ENCODE results near the gene PHOX2A.

The PHOX2A gene

DNA sequence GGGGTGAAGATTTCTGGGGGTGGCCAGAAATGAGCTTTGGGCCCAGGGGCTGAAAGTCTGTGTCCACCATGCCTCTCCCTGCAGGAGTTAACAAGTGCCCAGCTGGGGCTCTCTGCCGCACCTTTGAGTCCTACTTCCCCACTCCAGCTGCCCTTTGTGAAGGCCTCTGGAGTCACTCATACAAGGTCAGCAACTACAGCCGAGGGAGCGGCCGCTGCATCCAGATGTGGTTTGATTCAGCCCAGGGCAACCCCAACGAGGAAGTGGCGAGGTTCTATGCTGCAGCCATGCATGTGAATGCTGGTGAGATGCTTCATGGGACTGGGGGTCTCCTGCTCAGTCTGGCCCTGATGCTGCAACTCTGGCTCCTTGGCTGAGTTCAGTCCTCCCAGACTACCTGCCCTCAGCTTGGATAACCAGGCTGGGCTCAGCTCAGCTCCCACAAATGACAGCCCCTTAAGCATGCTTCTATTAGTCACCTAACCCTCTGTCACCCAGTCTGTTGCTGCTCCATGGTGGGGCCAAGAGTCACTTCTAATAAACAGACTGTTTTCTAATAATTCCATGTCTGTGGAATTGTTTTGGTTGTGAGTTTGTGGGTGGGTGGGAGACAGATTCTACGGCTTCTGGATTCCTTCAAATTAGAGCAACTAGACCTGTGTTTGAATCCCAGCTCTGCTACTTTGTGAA lies 22.4 kb downstream of the PHOX2A start:
- H3K4me3 ChIP-seq (ENCODE audit: severe bottlenecking), result no peak overlapping the region
- H3K9me3 ChIP-seq (ENCODE audit: severe bottlenecking), result no peaks in the 10 kb centered on the region
- no peak for DNase-seq (ENCODE audit: low spot score)
- TF ChIP-seq, protein P1, sequence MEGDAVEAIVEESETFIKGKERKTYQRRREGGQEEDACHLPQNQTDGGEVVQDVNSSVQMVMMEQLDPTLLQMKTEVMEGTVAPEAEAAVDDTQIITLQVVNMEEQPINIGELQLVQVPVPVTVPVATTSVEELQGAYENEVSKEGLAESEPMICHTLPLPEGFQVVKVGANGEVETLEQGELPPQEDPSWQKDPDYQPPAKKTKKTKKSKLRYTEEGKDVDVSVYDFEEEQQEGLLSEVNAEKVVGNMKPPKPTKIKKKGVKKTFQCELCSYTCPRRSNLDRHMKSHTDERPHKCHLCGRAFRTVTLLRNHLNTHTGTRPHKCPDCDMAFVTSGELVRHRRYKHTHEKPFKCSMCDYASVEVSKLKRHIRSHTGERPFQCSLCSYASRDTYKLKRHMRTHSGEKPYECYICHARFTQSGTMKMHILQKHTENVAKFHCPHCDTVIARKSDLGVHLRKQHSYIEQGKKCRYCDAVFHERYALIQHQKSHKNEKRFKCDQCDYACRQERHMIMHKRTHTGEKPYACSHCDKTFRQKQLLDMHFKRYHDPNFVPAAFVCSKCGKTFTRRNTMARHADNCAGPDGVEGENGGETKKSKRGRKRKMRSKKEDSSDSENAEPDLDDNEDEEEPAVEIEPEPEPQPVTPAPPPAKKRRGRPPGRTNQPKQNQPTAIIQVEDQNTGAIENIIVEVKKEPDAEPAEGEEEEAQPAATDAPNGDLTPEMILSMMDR (IDR thresholded peaks at IDR 0.05; ENCODE audit: poor library complexity, severe bottlenecking), result no peak
- peaks cover 5% of the 10 kb centered on the region for H3K36me3 ChIP-seq (ENCODE audit: low read depth)
- no peaks in the 10 kb centered on the region for H3K27me3 ChIP-seq (ENCODE audit: insufficient read depth, poor library complexity, severe bottlenecking)
- H3K4me1 ChIP-seq (ENCODE audit: insufficient read depth, poor library complexity, severe bottlenecking), result peaks cover 5% of the 10 kb centered on the region
- ATAC-seq (ENCODE audit: low read depth), result no peak
- no peak overlapping the region for H3K27ac ChIP-seq (ENCODE audit: poor library complexity, severe bottlenecking)

DNA sequence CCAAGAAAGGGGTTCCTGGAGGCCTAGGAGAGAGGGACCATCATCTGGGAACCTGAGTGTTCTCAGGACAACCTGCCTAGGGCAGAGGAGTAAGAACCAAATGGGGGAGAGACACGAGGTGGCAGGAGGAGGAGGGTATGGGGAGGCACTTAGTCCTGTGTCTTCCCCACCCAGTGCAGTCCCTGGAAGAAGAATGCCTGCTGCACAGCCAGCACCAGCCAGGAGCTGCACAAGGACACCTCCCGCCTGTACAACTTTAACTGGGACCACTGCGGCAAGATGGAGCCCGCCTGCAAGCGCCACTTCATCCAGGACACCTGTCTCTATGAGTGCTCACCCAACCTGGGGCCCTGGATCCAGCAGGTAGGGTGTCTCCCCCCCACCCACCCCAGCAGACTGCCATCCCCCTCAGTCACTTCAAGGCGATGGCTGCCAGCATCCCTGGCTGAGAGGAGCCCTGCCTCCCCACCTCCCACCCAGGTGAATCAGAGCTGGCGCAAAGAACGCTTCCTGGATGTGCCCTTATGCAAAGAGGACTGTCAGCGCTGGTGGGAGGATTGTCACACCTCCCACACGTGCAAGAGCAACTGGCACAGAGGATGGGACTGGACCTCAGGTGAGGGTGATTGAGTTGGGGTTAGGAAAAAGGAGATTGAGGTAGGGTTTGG lies 23.1 kb downstream of the PHOX2A start:
- Histone ChIP-seq H3K9me3 (ENCODE audit: severe bottlenecking) (no peaks in the 10 kb centered on the region), H3K36me3 (ENCODE audit: low read depth) (no peaks in the 10 kb centered on the region), H3K27ac (ENCODE audit: poor library complexity, severe bottlenecking) (no peak overlapping the region), H3K27me3 (ENCODE audit: insufficient read depth, poor library complexity, severe bottlenecking) (no peaks in the 10 kb centered on the region), H3K4me3 (ENCODE audit: severe bottlenecking) (no peak overlapping the region), H3K4me1 (ENCODE audit: insufficient read depth, poor library complexity, severe bottlenecking) (peaks cover 5% of the 10 kb centered on the region)
- DNase-seq (ENCODE audit: low spot score) (no peak), ATAC-seq (ENCODE audit: low read depth) (no peak)
- TF ChIP-seq, protein P1 (IDR thresholded peaks at IDR 0.05; ENCODE audit: poor library complexity, severe bottlenecking), result no peak

DNA sequence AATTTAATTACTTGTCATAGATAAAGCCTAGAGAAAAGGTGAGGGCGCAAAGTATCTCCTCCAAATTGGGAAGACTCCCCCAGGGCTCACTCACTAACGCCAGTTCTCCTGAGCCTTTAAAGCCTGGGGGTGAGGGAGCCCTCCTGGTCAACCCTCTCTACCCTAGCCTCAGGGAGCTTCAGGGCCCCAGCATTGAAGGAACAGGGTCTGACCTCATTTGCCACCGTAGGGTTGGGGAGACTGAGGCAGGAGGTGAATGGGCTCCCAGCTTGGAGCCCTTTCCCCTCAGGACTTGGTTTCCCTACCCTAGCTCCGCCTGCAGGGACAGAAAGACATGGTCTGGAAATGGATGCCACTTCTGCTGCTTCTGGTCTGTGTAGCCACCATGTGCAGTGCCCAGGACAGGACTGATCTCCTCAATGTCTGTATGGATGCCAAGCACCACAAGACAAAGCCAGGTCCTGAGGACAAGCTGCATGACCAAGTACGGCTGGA lies 25.7 kb downstream of the PHOX2A start:
- Histone ChIP-seq H3K27ac (ENCODE audit: poor library complexity, severe bottlenecking) (no peak overlapping the region), H3K36me3 (ENCODE audit: low read depth) (no peaks in the 10 kb centered on the region), H3K9me3 (ENCODE audit: severe bottlenecking) (no peaks in the 10 kb centered on the region), H3K4me3 (ENCODE audit: severe bottlenecking) (no peak overlapping the region), H3K4me1 (ENCODE audit: insufficient read depth, poor library complexity, severe bottlenecking) (no peaks in the 10 kb centered on the region), H3K27me3 (ENCODE audit: insufficient read depth, poor library complexity, severe bottlenecking) (no peaks in the 10 kb centered on the region)
- DNase-seq (ENCODE audit: low spot score) (no peak), ATAC-seq (ENCODE audit: low read depth) (no peak)
- TF ChIP-seq, protein P1 (IDR thresholded peaks at IDR 0.05; ENCODE audit: poor library complexity, severe bottlenecking), result no peak

DNA sequence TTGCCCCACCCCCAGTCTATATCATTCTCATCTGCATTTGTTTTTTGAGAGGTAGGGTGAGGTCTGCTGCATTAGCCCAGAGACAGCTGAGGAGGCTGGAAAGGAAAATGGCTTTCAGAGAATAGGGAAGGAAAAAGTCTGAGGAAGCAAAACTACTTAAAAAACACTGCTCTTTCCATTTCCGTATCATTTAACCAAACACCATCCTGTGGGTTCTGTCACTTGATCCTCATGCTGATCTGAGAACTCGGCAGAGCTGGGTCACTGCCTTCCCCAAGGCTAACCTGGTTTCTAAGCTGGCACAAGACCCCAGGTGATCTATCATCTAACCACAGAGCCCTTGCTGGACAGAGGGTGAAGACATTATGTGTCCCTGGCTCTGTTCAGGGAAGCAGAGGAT lies 26.1 kb downstream of the PHOX2A start:
- Histone ChIP-seq H3K4me3 (ENCODE audit: severe bottlenecking) (no peak overlapping the region), H3K27ac (ENCODE audit: poor library complexity, severe bottlenecking) (no peak overlapping the region), H3K4me1 (ENCODE audit: insufficient read depth, poor library complexity, severe bottlenecking) (no peaks in the 10 kb centered on the region), H3K27me3 (ENCODE audit: insufficient read depth, poor library complexity, severe bottlenecking) (no peaks in the 10 kb centered on the region), H3K9me3 (ENCODE audit: severe bottlenecking) (no peaks in the 10 kb centered on the region), H3K36me3 (ENCODE audit: low read depth) (no peaks in the 10 kb centered on the region)
- TF ChIP-seq, protein P1 (IDR thresholded peaks at IDR 0.05; ENCODE audit: poor library complexity, severe bottlenecking), result no peak
- DNase-seq (ENCODE audit: low spot score) (no peak), ATAC-seq (ENCODE audit: low read depth) (no peak)

DNA sequence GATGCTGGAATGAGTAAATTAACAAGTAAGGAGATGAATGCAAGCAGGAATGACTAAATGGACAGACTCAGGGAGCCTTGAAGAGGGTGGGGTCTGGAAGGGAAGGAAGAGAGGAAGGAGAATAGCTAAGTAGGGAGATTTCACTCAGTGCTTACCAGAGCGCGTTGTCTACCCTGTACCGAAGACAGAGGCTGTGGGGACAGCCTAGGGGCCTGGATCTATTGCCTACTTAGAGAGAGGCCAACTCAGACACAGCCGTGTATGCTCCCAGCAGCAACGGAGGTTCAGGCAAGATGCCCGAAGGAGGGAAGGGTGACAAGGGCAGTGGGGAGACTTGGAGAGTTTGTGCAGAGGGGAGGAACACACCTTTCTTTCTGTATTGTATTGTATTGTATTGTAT lies 27.3 kb downstream of the PHOX2A start, which contains the start of gene FOLR2:
Gene FOLR2, plus strand, starts transcription at position 157 of the 400 bp plus-strand sequence. CDS start 1,791 bp downstream, outside the sequence.
- DNase-seq (ENCODE audit: low spot score) (no peak), ATAC-seq (ENCODE audit: low read depth) (no peak)
- no peaks in the 10 kb centered on the region for H3K27me3 ChIP-seq (ENCODE audit: insufficient read depth, poor library complexity, severe bottlenecking)
- no peak within 1 kb of the TSS for H3K4me3 ChIP-seq (ENCODE audit: severe bottlenecking)
- TF ChIP-seq, protein P1 (IDR thresholded peaks at IDR 0.05; ENCODE audit: poor library complexity, severe bottlenecking), result no peak
- no peaks in the 10 kb centered on the region for H3K9me3 ChIP-seq (ENCODE audit: severe bottlenecking)
- H3K4me1 ChIP-seq (ENCODE audit: insufficient read depth, poor library complexity, severe bottlenecking), result no peaks in the 10 kb centered on the region
- no peaks in the 10 kb centered on the region for H3K36me3 ChIP-seq (ENCODE audit: low read depth)
- no peak within 1 kb of the TSS for H3K27ac ChIP-seq (ENCODE audit: poor library complexity, severe bottlenecking)

Measured in RWPE2 (cell line).